GM12878 (cell line): Measurements from ENCODE around the gene MPEG1. TPM values are rescaled to one million over a fixed set of nuclear protein-coding genes. Genes with fewer than 3 reads are reported as not detected.

ENCODE experiments used
- ATAC-seq: fragments of 200-7000 bp; cut with Tn5 transposase; 3 replicates; pipeline ENCODE4 v1.9.1; 2020; ENCODE audit warnings: mild to moderate bottlenecking, moderate library complexity
- BruUV-seq: library from RNA; stranded (reverse); fragments of 400-500 nt; replicated peaks from 2 replicates; lab custom pipeline; 2021; lab: Mats Ljungman, UMichigan
- CTCF ChIA-PET: fragments of 300-600 bp; sonication (Branson Sonifier 250); formaldehyde crosslinking; extraction: SDS; loops from one replicate; lab custom pipeline; 2021; ENCODE audit warnings: inconsistent platforms; lab: Yijun Ruan, JAX
- POLR2A ChIA-PET: fragments of 350-600 bp; formaldehyde crosslinking; extraction: SDS; loops from one replicate; lab custom pipeline; 2021; ENCODE audit warnings: inconsistent platforms; lab: Charles Lee
- RAD21 ChIA-PET: fragments of 300-600 bp; sonication (Branson Sonifier 250); formaldehyde crosslinking; loops from one replicate; lab custom pipeline; 2023; ENCODE audit warnings: antibody characterized with exemption; ENCODE audit not compliant: unreplicated experiment; lab: Charles Lee
- SMC1A ChIA-PET: fragments of 300-600 bp; sonication (Branson Sonifier 250); formaldehyde crosslinking; loops from one replicate; lab custom pipeline; 2023; ENCODE audit not compliant: unreplicated experiment, uncharacterized antibody; lab: Charles Lee
- DNase-seq: peaks from one replicate; pipeline ENCODE4 v3.0.0-alpha.2; 2011; ENCODE audit warnings: low read depth, low spot score
- FAIRE-seq: peaks from 3 replicates; lab custom pipeline; 2011; peaks lifted over from hg19 to GRCh38; lab: Jason Lieb, UNC
- H2AFZ ChIP-seq: 2 replicates; pipeline ENCODE4 v1.6.0; 2011; ENCODE audit warnings: low read depth, low read length, control low read depth; ENCODE audit not compliant: control insufficient read depth
- H3K27ac ChIP-seq: 2 replicates; pipeline ENCODE4 v1.5.1; 2011; ENCODE audit warnings: control low read depth; ENCODE audit not compliant: control insufficient read depth, insufficient read depth
- H3K27me3 ChIP-seq, 2 experiments: replicated peaks in 1 of 2; 2 replicates each; pipeline versions ENCODE4 v1.6.0 to v1.6.1; 2011; ENCODE audit warnings: low read length in 1 of 2; ENCODE audit not compliant: control insufficient read depth in 2 of 2, insufficient read depth in 2 of 2
- H3K36me3 ChIP-seq, 2 experiments: 2 replicates each; pipeline ENCODE4 v1.5.1; 2011; ENCODE audit warnings: low read length in 1 of 2; ENCODE audit not compliant: control insufficient read depth in 2 of 2, insufficient read depth in 2 of 2
- H3K4me1 ChIP-seq: 2 replicates; pipeline ENCODE4 v1.6.1; 2011; ENCODE audit warnings: mild to moderate bottlenecking, low read length, moderate library complexity, mixed read lengths; ENCODE audit not compliant: control insufficient read depth, insufficient read depth
- H3K4me2 ChIP-seq: 2 replicates; pipeline ENCODE4 v1.6.0; 2011; ENCODE audit warnings: control low read depth; ENCODE audit not compliant: control insufficient read depth, insufficient read depth
- H3K4me3 ChIP-seq: fragments of 200-600 bp; sonication (generic); 2 replicates; pipeline ENCODE4 v1.5.1; 2016
- H3K79me2 ChIP-seq: 2 replicates; pipeline ENCODE4 v1.6.0; 2011; ENCODE audit warnings: low read length; ENCODE audit not compliant: control insufficient read depth, insufficient read depth
- H3K9ac ChIP-seq: 2 replicates; pipeline ENCODE4 v1.8.0; 2011; ENCODE audit warnings: low read length, control low read depth, mixed read lengths; ENCODE audit not compliant: control insufficient read depth, insufficient read depth
- H3K9me3 ChIP-seq: replicated peaks from 3 replicates; pipeline ENCODE4 v1.5.1; 2011; ENCODE audit warnings: mild to moderate bottlenecking, low read length; ENCODE audit not compliant: control insufficient read depth, insufficient read depth
- H4K20me1 ChIP-seq: 2 replicates; pipeline ENCODE4 v1.6.0; 2011; ENCODE audit not compliant: control insufficient read depth, insufficient read depth
- FOXK2 ChIP-seq: fragments of 450-650 bp; IDR thresholded peaks from 2 replicates; pipeline ENCODE4 v1.6.1; 2017; ENCODE audit warnings: mild to moderate bottlenecking, moderate library complexity
- GABPA ChIP-seq: IDR thresholded peaks from 2 replicates; pipeline ENCODE4 v1.6.1; 2014; ENCODE audit warnings: antibody characterized with exemption, low read depth, mild to moderate bottlenecking, inconsistent platforms
- NR2C2 ChIP-seq: IDR thresholded peaks from 2 replicates; pipeline ENCODE4 v1.6.1; 2011; ENCODE audit warnings: borderline replicate concordance, low read depth; ENCODE audit not compliant: control insufficient read depth, insufficient read length
- RAD51 ChIP-seq: fragments of 450-650 bp; IDR thresholded peaks from 2 replicates; pipeline ENCODE4 v1.6.1; 2016; ENCODE audit warnings: moderate library complexity, mild to moderate bottlenecking, inconsistent platforms
- SIX5 ChIP-seq: IDR thresholded peaks from 2 replicates; pipeline ENCODE4 v1.6.1; 2011; ENCODE audit warnings: mild to moderate bottlenecking, low read depth, low read length, moderate library complexity; ENCODE audit not compliant: severe bottlenecking
- SREBF1 ChIP-seq: IDR thresholded peaks from 2 replicates; pipeline ENCODE4 v1.6.1; 2012; ENCODE audit warnings: mild to moderate bottlenecking, low read length
- YBX1 ChIP-seq: fragments of 450-650 bp; IDR thresholded peaks from 2 replicates; pipeline ENCODE4 v1.6.1; 2016; ENCODE audit warnings: antibody characterized with exemption
- WGBS: methylation state at CpG from one replicate; pipeline ENCODE4 v1.1.6; 2016; ENCODE audit warnings: low lambda C conversion rate; ENCODE audit not compliant: insufficient replicate concordance, insufficient coverage; ENCODE audit errors: missing lambda C conversion rate; 5-methylcytosine and 5-hydroxymethylcytosine counted together
- in situ Hi-C: fragments of 300-500 bp; cut with MboI; formaldehyde crosslinking; loops from 9 replicates; pipeline ENCODE4 v1.14.3; 2018; ENCODE audit warnings: mixed read lengths
- intact Hi-C: fragments of 100-400 bp; cut with micrococcal nuclease; formaldehyde crosslinking; loops from one replicate; pipeline ENCODE4 v1.14.2; 2022; ENCODE audit not compliant: unreplicated experiment
- polyA plus RNA-seq, 11 experiments: library from polyadenylated mRNA; depleted of rRNA in 4 of 11; unstranded in 6 of 11; stranded (reverse) in 5 of 11; fragments of >200 nt; fragmentation: Nextera tagmentation in 4 of 11; fragmentation: Illumina TruSeq in 1 of 11; extraction: Ambion mirVana in 4 of 11; extraction: Trizol in 1 of 11; gene quantifications; 1 replicate in 1 of 11; 2 replicates in 10 of 11; pipeline versions ENCODE4 v1.2.1 to v1.2.3, GENCODE V29; 2011 to 2016; ENCODE audit warnings: inconsistent platforms in 2 of 11, missing spikeins in 2 of 11, low read depth in 1 of 11
- total RNA-seq, 4 experiments: library from RNA; depleted of rRNA in 3 of 4; stranded (reverse); fragments of >200 nt in 3 of 4; fragmentation: Illumina TruSeq in 1 of 4; extraction: Trizol in 1 of 4; gene quantifications; 2 replicates each; pipeline versions ENCODE4 v1.2.1 to v1.2.3, GENCODE V29; 2013 to 2021
- TF ChIP-seq, protein P1 (sequence below): IDR thresholded peaks from 2 replicates; pipeline ENCODE4 v1.6.1; 2012; ENCODE audit warnings: improper control_type of control experiment, low read depth, low read length; ENCODE audit not compliant: insufficient replicate concordance
- TF ChIP-seq, protein P2 (sequence below), 3 experiments: IDR thresholded peaks in 2 of 3; conservative IDR thresholded peaks in 1 of 3; 2 replicates each; pipeline ENCODE4 v1.5.1; 2011; ENCODE audit warnings: low read depth in 3 of 3, low read length in 3 of 3, mild to moderate bottlenecking in 3 of 3, control low read depth in 2 of 3, moderate library complexity in 2 of 3, inconsistent platforms in 1 of 3, mixed read lengths in 1 of 3; ENCODE audit not compliant: control insufficient read depth in 2 of 3, insufficient read depth in 1 of 3; ENCODE audit errors: extremely low read depth in 1 of 3
- TF ChIP-seq, protein P3 (sequence below): fragments of 150-350 bp; IDR thresholded peaks from 2 replicates; pipeline ENCODE4 v1.6.1; 2016; ENCODE audit warnings: low read depth, low read length

Gene MPEG1
- total and polyA plus RNA-seq, 10 of the 15 experiments (the other 5 are each of a cell fraction or from before 2014, with no cell fraction given) = 1.3 to 15.6 (median 11.7) TPM; not detected in 1

DNA sequence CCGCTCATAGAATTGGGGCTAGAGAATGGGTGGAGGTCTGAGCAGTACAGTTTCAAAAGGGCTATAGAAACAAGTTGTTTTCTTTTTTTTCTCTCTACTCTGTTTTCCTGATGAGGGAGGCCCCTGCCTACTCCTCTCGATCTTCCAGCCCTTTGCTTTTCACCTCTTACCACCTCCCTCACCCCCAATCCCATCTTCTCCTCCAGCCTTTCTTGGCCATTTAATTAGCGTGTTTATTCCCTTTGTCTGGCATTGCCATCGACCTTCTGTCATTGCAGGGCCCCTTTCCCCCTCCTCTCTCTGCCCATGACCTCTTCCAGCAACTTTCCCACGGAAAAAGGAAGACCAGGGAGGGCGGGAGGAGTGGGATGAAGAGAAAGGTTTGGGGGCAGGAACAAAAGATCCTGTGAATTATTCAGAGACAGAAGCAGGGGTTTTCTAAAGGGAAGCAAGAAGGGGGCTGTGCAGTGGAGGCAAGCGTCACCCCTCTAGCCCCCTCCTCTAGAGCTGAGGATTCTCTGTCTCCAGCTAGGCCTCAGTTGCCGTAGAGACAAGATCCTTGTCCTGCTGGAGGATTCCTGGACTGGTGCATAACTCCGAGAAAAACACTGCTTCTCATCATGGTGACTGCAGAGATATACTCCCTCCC is 27.9 kb downstream of the MPEG1 start (continued):
- TF ChIP-seq, protein P1, sequence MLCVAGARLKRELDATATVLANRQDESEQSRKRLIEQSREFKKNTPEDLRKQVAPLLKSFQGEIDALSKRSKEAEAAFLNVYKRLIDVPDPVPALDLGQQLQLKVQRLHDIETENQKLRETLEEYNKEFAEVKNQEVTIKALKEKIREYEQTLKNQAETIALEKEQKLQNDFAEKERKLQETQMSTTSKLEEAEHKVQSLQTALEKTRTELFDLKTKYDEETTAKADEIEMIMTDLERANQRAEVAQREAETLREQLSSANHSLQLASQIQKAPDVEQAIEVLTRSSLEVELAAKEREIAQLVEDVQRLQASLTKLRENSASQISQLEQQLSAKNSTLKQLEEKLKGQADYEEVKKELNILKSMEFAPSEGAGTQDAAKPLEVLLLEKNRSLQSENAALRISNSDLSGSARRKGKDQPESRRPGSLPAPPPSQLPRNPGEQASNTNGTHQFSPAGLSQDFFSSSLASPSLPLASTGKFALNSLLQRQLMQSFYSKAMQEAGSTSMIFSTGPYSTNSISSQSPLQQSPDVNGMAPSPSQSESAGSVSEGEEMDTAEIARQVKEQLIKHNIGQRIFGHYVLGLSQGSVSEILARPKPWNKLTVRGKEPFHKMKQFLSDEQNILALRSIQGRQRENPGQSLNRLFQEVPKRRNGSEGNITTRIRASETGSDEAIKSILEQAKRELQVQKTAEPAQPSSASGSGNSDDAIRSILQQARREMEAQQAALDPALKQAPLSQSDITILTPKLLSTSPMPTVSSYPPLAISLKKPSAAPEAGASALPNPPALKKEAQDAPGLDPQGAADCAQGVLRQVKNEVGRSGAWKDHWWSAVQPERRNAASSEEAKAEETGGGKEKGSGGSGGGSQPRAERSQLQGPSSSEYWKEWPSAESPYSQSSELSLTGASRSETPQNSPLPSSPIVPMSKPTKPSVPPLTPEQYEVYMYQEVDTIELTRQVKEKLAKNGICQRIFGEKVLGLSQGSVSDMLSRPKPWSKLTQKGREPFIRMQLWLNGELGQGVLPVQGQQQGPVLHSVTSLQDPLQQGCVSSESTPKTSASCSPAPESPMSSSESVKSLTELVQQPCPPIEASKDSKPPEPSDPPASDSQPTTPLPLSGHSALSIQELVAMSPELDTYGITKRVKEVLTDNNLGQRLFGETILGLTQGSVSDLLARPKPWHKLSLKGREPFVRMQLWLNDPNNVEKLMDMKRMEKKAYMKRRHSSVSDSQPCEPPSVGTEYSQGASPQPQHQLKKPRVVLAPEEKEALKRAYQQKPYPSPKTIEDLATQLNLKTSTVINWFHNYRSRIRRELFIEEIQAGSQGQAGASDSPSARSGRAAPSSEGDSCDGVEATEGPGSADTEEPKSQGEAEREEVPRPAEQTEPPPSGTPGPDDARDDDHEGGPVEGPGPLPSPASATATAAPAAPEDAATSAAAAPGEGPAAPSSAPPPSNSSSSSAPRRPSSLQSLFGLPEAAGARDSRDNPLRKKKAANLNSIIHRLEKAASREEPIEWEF = no peak
- TF ChIP-seq SREBF1 = no peak

DNA sequence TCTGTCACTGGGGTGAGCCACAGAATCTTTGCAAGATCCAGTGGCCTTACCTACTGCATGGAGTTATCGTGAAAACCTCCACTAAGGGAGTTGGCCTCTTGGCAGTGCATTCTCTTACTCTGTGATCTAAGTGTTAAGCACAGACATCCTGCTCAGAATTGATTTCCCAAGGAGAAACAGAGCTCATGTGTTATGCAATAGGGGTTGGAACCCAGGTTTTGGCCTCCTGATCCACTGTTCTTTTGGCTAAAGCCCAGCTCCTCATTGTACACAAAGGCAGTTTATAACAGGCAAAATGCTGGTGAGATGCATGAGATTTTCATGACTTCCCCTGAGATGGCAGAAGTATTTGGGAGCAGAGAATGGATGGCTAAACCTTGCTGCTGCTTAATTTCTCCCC is 29.0 kb downstream of the MPEG1 start:
- no peak for FAIRE-seq
- ChIA-PET CTCF (interaction anchor here (0.9 to 33.5 kb wide), 6 partner anchors 4 to 432 kb away, joined by 3 to 1180 read pairs (median 4); partner anchors contain the start of genes DTX4, MPEG1 and OSBP), RAD21 (interaction anchor here (0.7 to 3.5 kb wide), 3 partner anchors 10 to 18 kb away, joined by 3 to 21 read pairs (median 4); no protein-coding TSS in a partner anchor), POLR2A (interaction anchor here (2.0 to 2.4 kb wide), 2 partner anchors 10 to 15 kb away, joined by 5 to 9 read pairs; no protein-coding TSS in a partner anchor)
- Histone ChIP-seq H3K27ac (no peak overlapping the region), H3K4me1 (peaks cover 5% of the 10 kb centered on the region; the same call in 1 of the 2 replicates)
- WGBS = 94% methylated on average over 1 of the region's 1 CpG
- TF ChIP-seq FOXK2 (no peak), RAD51 (no peak), YBX1 (no peak), NR2C2 (no peak), SIX5 (no peak), GABPA (no peak)
- TF ChIP-seq, protein P2, sequence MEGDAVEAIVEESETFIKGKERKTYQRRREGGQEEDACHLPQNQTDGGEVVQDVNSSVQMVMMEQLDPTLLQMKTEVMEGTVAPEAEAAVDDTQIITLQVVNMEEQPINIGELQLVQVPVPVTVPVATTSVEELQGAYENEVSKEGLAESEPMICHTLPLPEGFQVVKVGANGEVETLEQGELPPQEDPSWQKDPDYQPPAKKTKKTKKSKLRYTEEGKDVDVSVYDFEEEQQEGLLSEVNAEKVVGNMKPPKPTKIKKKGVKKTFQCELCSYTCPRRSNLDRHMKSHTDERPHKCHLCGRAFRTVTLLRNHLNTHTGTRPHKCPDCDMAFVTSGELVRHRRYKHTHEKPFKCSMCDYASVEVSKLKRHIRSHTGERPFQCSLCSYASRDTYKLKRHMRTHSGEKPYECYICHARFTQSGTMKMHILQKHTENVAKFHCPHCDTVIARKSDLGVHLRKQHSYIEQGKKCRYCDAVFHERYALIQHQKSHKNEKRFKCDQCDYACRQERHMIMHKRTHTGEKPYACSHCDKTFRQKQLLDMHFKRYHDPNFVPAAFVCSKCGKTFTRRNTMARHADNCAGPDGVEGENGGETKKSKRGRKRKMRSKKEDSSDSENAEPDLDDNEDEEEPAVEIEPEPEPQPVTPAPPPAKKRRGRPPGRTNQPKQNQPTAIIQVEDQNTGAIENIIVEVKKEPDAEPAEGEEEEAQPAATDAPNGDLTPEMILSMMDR (IDR thresholded peaks at IDR 0.05 in 2 of 3, conservative IDR thresholded peaks at IDR 0.05 in 1 of 3; ENCODE audit: control insufficient read depth in 2 of 3, extremely low read depth in 1 of 3, insufficient read depth in 1 of 3, low read depth in 3 of 3, low read length in 3 of 3) = no peak
- TF ChIP-seq, protein P3, sequence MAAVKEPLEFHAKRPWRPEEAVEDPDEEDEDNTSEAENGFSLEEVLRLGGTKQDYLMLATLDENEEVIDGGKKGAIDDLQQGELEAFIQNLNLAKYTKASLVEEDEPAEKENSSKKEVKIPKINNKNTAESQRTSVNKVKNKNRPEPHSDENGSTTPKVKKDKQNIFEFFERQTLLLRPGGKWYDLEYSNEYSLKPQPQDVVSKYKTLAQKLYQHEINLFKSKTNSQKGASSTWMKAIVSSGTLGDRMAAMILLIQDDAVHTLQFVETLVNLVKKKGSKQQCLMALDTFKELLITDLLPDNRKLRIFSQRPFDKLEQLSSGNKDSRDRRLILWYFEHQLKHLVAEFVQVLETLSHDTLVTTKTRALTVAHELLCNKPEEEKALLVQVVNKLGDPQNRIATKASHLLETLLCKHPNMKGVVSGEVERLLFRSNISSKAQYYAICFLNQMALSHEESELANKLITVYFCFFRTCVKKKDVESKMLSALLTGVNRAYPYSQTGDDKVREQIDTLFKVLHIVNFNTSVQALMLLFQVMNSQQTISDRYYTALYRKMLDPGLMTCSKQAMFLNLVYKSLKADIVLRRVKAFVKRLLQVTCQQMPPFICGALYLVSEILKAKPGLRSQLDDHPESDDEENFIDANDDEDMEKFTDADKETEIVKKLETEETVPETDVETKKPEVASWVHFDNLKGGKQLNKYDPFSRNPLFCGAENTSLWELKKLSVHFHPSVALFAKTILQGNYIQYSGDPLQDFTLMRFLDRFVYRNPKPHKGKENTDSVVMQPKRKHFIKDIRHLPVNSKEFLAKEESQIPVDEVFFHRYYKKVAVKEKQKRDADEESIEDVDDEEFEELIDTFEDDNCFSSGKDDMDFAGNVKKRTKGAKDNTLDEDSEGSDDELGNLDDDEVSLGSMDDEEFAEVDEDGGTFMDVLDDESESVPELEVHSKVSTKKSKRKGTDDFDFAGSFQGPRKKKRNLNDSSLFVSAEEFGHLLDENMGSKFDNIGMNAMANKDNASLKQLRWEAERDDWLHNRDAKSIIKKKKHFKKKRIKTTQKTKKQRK = no peak
- TF ChIP-seq, all 136 proteins: peak for 0
- no peaks in the 10 kb centered on the region for H3K27me3 ChIP-seq
- H3K4me3 ChIP-seq = no peak overlapping the region
- H2AFZ ChIP-seq = no peak overlapping the region
- SMC1A ChIA-PET = interaction anchor here (6.6 to 14.9 kb wide), 2 partner anchors 10 to 17 kb away, joined by 123 to 155 read pairs; partner anchors contain the start of gene DTX4
- DNase-seq (no peak), ATAC-seq (no peak)
- peaks cover 17% of the 10 kb centered on the region for H3K79me2 ChIP-seq
- peaks cover 14 to 20% of the 10 kb centered on the region in 2 experiments; a peak in 3 of 4 replicates for H3K36me3 ChIP-seq
- H3K9me3 ChIP-seq = peaks cover 8% of the 10 kb centered on the region; the same call in 2 of the 3 replicates
- intact Hi-C loops (no loop called here), in situ Hi-C loops (loop anchor here (25.0 kb wide), 1 partner anchor 1579 kb away; the partner anchor contains the start of gene MS4A15)
- H3K9ac ChIP-seq = no peak overlapping the region
- H3K4me2 ChIP-seq = no peak overlapping the region
- BruUV-seq = no TSS peak
- no peaks in the 10 kb centered on the region for H4K20me1 ChIP-seq
